GM19351 (cell line): Measurements from ENCODE around the gene MEGF9.

Source experiments
- ATAC-seq: cut with Tn5 transposase; IDR thresholded peaks from one replicate; pipeline ENCODE4 v1.9.1; 2021; ENCODE audit warnings: mild to moderate bottlenecking, moderate library complexity; ENCODE audit not compliant: unreplicated experiment

Gene MEGF9

GRCh38 chr9:120627073-120627472 is 87.2 kb downstream of the MEGF9 start:
- no peak for ATAC-seq

DNA sequence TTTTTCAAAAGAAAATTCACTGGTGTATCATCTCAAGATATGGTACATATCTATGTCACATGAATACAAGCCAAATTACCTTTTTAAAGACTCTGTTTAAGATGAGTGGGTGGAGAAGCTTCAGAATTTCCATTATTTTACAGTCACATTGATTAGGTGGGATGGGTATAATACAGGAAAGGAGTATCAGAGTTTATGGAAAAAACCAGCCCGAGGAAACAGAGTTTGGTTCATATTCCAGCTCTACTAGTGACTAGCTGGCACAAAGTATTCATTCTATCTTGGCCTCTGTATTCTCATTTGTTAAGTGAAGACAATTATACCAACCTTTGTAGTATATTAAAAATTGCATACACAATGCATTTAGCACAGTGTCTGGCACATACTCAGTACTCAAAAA is 87.8 kb downstream of the MEGF9 start:
- ATAC-seq = no peak

DNA sequence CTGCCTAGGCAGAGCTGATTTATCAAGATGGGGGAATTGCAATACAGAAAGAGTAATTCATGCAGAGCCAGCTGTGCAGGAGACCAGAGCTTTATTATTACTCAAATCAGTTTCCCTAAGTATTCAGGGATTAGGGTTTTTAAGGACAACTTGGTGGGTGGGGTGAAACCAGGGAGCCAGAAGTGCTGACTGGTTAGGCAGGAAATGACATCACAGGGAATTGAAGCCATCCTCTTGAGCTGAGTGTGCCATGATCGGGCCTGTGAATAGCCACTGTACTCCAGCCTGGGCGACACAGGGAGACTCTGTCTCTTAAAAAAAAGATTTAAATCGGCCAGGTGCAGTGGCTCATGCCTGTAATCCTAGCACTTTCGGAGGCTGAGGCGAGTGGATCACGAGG is 89.0 kb downstream of the MEGF9 start:
- no peak for ATAC-seq

DNA sequence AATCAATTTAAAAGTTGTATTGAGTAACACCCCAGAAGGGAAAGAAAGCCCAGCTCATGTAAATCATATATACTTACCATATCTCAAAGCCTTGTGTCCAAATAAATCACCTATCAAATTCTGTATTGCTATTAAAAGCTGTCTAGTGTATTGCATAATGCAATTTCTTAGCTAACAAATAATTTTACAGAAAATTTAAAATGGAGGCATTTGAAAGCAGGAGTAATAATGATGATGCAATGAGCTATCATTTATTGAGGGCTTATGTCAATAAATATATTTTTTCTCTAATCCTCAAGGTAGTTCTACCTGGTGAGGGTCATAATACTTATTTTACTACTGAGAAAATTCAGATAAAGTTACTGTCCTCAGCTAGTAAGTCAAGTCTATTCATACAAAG is 91.5 kb downstream of the MEGF9 start:
- ATAC-seq = no peak

DNA sequence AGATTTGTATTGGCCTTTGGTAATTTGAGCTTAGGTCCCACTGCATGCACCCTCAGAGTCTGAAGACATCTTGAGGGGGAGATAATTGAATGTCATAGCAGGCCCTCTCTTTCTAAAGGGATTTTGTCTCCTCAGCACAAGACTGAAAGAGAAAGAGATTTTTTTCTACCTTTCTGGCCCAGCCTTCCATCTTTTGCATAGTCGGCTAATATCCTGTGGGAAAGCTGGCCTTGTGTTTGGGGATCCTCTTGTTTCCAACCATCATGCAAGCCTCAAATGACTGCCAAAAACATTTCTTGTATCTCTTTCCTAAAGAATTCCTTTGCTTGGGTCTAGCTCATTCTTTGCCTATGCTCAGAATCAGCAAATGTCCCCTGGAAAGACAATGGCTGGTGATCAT is 92.3 kb downstream of the MEGF9 start:
- ATAC-seq = no peak

GRCh38 chr9:120619751-120620655 is 94.3 kb downstream of the MEGF9 start:
- ATAC-seq = peak; percentile 85

- ATAC-seq = no peak
These were observed 97.0 kb downstream of the MEGF9 start for GRCh38 chr9:120616966-120617935.

- ATAC-seq = no peak
These were observed 102.1 kb downstream of the MEGF9 start for GRCh38 chr9:120612218-120612617.

- no peak for ATAC-seq
These were observed 102.6 kb downstream of the MEGF9 start for GRCh38 chr9:120611690-120612068.

- ATAC-seq = no peak
These were observed 103.1 kb downstream of the MEGF9 start for GRCh38 chr9:120610975-120611689.

- no peak for ATAC-seq
These were observed 104.6 kb downstream of the MEGF9 start for GRCh38 chr9:120609636-120610035.

GRCh38 chr9:120608421-120608820 is 105.8 kb downstream of the MEGF9 start:
- ATAC-seq = no peak

DNA sequence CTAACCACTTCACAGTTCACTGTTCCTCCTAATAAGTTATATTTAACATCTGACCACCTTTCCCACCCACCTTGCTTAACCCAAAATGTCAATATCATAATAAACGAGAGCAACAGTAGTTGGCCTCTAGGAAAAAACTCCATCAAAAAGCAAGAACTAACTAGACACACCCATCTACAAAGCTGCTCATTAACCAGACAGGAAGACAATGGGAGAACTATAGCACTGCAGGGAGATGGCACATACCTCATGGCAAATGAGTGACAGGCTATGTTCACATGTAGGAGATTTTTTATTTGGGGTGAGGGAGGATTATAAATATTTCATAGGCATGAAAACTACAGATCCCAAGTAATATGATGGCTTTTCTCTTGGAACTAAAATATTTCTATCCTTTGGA is 110.7 kb downstream of the MEGF9 start:
- no peak for ATAC-seq

- no peak for ATAC-seq
These were observed 111.3 kb downstream of the MEGF9 start for GRCh38 chr9:120603010-120603409.

DNA sequence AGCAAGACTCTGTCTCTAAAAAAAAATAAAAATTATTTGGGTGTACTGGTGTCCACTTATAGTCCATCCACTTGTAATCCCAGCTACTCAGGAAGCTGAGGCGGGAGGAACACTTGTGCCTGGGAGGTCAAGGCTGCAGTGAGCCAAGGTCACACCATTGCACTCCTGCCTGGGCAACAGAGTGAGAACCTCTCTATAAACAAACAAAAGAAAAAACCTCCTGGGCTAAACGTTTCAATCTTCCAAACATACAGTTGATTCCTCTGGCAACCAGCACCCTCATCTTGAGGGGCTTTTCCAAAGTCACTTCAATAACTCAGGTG is 120.4 kb downstream of the MEGF9 start:
- ATAC-seq = no peak

GRCh38 chr9:120593250-120593954 is 120.9 kb downstream of the MEGF9 start:
- ATAC-seq = no peak

GRCh38 chr9:120592210-120592609 is 122.1 kb downstream of the MEGF9 start:
- ATAC-seq = no peak

DNA sequence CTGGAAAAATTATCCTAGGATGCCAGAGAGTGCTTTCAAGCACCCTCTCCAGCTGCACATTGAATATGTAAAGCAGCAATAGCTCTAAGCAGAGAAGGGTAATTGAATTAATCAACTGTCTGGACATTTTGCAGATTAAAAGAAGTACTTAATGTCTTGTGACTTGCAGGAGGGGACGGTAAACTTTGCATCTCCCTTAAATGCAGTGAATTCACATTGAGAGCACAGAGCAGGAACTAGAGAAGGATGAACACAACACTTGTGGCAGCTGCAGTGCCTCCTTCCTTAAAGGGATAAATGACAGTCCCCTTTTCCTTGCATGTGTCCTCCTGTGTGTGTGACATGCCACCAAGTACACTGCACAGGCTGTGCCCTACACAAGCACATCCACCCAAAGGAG is 126.9 kb downstream of the MEGF9 start:
- no peak for ATAC-seq

GRCh38 chr9:120583958-120584369 is 130.3 kb downstream of the MEGF9 start:
- ATAC-seq = peak; percentile 35

DNA sequence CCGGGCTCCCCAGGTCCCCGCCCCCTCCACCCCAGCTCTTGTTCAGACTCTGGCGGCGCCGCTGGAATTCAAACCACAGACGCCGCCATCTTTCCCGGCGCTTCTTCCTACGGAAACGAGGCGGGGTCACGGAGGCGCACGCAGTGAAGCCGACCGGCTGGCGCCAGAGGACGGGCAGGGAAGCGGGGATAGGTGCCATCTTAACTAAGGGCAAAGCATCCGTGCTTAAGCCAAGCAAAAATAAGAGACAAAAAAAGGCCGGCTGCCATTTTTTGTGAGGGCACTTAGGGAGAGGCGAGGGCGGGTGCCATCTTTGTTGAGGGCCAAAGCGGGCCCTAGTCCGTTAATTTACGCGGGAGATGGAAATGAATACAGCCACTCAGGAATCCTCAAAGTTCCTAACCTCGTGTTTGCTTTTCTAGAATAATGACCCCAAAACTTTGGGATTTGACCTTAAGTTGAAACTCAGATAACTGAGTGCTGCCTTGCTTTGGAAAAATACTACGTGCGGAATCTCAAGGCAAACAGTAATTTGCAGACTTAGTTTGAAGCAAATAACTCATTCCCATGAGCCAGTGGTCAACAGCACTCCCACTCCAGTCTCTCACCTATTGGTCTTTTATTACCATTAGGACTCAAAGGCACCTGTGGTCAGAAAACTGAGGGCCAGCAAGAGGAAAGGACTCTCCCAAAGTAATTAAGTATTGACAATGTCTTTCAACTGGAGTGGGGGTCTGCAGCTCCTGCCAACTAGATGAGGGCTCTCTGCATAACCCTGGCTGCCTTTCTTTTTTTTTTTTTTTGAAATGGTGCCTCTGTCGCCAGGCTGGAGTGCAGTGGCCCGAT is 134.0 kb downstream of the MEGF9 start, which contains the start of gene CDK5RAP2:
TSS of gene CDK5RAP2 (minus strand) at position 117 of the 846 bp plus-strand sequence. CDS start 189 bp downstream, outside the sequence.
- ATAC-seq = peak; percentile 94
